HG03457 (cell line): ENCODE data around the gene VPREB3.

ENCODE experiments used
- ATAC-seq: cut with Tn5 transposase; IDR thresholded peaks from one replicate; pipeline ENCODE4 v1.9.1; 2021; ENCODE audit warnings: moderate number of reproducible peaks; ENCODE audit not compliant: unreplicated experiment

VPREB3 gene

GRCh38 chr22:23704062-23704461, 50.2 kb downstream of the VPREB3 start:
- ATAC-seq: no peak
